ENCODE data around the gene WDR76.

- TF ChIP-seq, protein P1, sequence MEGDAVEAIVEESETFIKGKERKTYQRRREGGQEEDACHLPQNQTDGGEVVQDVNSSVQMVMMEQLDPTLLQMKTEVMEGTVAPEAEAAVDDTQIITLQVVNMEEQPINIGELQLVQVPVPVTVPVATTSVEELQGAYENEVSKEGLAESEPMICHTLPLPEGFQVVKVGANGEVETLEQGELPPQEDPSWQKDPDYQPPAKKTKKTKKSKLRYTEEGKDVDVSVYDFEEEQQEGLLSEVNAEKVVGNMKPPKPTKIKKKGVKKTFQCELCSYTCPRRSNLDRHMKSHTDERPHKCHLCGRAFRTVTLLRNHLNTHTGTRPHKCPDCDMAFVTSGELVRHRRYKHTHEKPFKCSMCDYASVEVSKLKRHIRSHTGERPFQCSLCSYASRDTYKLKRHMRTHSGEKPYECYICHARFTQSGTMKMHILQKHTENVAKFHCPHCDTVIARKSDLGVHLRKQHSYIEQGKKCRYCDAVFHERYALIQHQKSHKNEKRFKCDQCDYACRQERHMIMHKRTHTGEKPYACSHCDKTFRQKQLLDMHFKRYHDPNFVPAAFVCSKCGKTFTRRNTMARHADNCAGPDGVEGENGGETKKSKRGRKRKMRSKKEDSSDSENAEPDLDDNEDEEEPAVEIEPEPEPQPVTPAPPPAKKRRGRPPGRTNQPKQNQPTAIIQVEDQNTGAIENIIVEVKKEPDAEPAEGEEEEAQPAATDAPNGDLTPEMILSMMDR (conservative IDR thresholded peaks at IDR 0.05), result no peak
- no peak for TF ChIP-seq EZH2 (IDR thresholded peaks at IDR 0.05; ENCODE audit: low read depth)
These were observed 46.8 kb downstream of the WDR76 start for GRCh38 chr15:43873651-43874050.

All from PC-9 (cell line).